Measurements from ENCODE around the gene RPS6KA1. TPM values are rescaled to one million over a fixed set of nuclear protein-coding genes. Genes with fewer than 3 reads are reported as not detected.

RPS6KA1 gene
- polyA plus RNA-seq, 6 donors from 2014 or later, result 111 to 146 (median 126) TPM

GRCh38 chr1:26548841-26549240 is 19.3 kb downstream of the RPS6KA1 start:
- H3K27ac Mint-ChIP-seq, result peak overlapping the region in 3 of 6 donors; percentile 4 to 92 (median 86)

DNA sequence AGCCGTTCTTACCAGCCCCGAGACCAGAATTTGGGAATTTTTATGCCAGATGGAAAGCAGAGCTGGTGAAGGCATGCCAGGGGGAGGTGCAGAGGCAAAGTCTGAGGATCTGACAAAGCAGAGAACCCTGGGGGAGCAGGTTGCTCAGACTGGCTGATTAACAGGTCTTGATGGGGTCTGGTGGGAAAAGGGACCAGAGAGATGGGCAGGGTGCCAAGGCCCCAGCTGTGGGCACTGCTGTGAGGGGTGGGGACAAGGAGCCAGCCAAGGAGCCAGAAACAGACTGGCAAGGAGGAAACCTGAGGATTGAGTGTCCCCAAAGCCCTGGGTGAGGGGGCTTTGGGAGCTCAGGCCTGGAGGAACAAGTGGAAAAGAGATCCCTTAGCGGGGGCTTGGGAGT is 21.4 kb downstream of the RPS6KA1 start:
- ATAC-seq (ENCODE audit: low read depth in 2 of 2), result no peak
- Mint-ChIP-seq H3K36me3 (peaks cover 0 to 13% of the 10 kb centered on the region in 2 donors), H3K9me3 (no peaks in the 10 kb centered on the region), H3K4me1 (peaks cover 26 to 31% (median 28%) of the 10 kb centered on the region in 3 donors), H3K27me3 (no peaks in the 10 kb centered on the region), H3K4me3 (no peak overlapping the region), H3K27ac (no peak overlapping the region)
- no peak for DNase-seq

More at GRCh38 chr1:26548841-26549240, 19.3 kb downstream of the RPS6KA1 start:
- Mint-ChIP-seq H3K36me3 (peaks cover 0 to 13% of the 10 kb centered on the region in 2 donors), H3K9me3 (no peaks in the 10 kb centered on the region), H3K27me3 (no peaks in the 10 kb centered on the region), H3K4me1 (peaks cover 43 to 49% (median 47%) of the 10 kb centered on the region in 3 donors), H3K4me3 (peak overlapping the region in 2 of 8 donors; percentile 70 to 78)
- DNase-seq (no peak), ATAC-seq (ENCODE audit: low read depth in 2 of 2) (no peak)

- no peaks in the 10 kb centered on the region for H3K27me3 Mint-ChIP-seq
- ATAC-seq (ENCODE audit: low read depth in 2 of 2), result no peak
- H3K4me3 Mint-ChIP-seq, result no peak overlapping the region
- H3K36me3 Mint-ChIP-seq, result peaks cover 0 to 7% of the 10 kb centered on the region in 2 donors
- no peak for DNase-seq
- no peaks in the 10 kb centered on the region for H3K9me3 Mint-ChIP-seq
- H3K27ac Mint-ChIP-seq, result no peak overlapping the region
- peaks cover 10 to 14% (median 12%) of the 10 kb centered on the region in 3 donors for H3K4me1 Mint-ChIP-seq
These were observed 23.2 kb downstream of the RPS6KA1 start for GRCh38 chr1:26552720-26553119.

DNA sequence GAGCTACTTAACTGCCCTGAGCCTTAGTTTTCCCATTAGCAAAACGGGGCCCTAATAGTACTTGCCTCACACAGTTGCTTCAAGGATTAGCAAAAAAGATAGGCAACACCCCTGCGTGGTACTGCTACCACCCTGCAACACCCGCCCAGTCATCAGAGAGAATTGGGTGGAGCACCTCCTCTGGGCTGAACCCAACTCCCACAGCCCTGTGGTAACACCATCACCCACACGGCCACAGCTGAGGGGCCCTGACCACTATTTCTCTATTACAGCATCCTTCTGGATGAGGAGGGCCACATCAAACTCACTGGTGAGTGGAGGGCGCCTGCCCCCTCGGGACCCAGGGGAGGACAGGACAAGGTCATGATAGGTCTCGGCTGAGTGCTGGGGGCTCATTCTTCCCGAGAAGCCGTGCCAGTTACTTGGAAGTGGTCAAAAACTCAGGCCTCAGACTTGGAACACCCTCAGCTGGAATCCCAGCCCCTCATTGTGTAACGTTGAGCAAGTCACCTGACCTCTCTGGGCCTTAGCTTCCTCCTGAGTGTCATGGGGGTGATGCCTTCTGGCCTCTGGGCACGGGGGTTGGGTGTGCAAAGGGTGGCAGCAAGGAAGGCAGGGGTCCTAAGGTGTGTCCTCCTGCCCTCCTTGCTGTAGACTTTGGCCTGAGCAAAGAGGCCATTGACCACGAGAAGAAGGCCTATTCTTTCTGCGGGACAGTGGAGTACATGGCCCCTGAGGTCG is 24.6 kb downstream of the RPS6KA1 start:
- no peak for ATAC-seq (ENCODE audit: low read depth in 2 of 2)
- no peak for DNase-seq
- H3K27me3 Mint-ChIP-seq, result no peaks in the 10 kb centered on the region
- peaks cover 0 to 7% (median 6%) of the 10 kb centered on the region in 3 donors for H3K4me1 Mint-ChIP-seq
- peak overlapping the region in 3 of 6 donors; percentile 20 to 38 (median 28) for H3K27ac Mint-ChIP-seq
- no peak overlapping the region for H3K4me3 Mint-ChIP-seq
- peaks cover 7 to 9% of the 10 kb centered on the region in 2 donors for H3K36me3 Mint-ChIP-seq
- no peaks in the 10 kb centered on the region for H3K9me3 Mint-ChIP-seq

GRCh38 chr1:26554781-26555180 is 25.2 kb downstream of the RPS6KA1 start:
- Mint-ChIP-seq H3K36me3 (peaks cover 7 to 9% of the 10 kb centered on the region in 2 donors), H3K27ac (peak overlapping the region in 1 of 6 donors; percentile 63), H3K4me1 (peaks cover 0 to 7% (median 6%) of the 10 kb centered on the region in 3 donors), H3K9me3 (no peaks in the 10 kb centered on the region), H3K27me3 (no peaks in the 10 kb centered on the region), H3K4me3 (no peak overlapping the region)
- ATAC-seq (ENCODE audit: low read depth in 2 of 2) (no peak), DNase-seq (no peak)

- peaks cover 7 to 15% of the 10 kb centered on the region in 2 donors for H3K36me3 Mint-ChIP-seq
- no peaks in the 10 kb centered on the region for H3K9me3 Mint-ChIP-seq
- no peak for ATAC-seq (ENCODE audit: low read depth in 2 of 2)
- H3K4me1 Mint-ChIP-seq, result peaks cover 0 to 7% (median 6%) of the 10 kb centered on the region in 3 donors
- H3K4me3 Mint-ChIP-seq, result no peak overlapping the region
- no peaks in the 10 kb centered on the region for H3K27me3 Mint-ChIP-seq
- no peak overlapping the region for H3K27ac Mint-ChIP-seq
- no peak for DNase-seq
These were observed 26.0 kb downstream of the RPS6KA1 start for GRCh38 chr1:26555550-26555981.

DNA sequence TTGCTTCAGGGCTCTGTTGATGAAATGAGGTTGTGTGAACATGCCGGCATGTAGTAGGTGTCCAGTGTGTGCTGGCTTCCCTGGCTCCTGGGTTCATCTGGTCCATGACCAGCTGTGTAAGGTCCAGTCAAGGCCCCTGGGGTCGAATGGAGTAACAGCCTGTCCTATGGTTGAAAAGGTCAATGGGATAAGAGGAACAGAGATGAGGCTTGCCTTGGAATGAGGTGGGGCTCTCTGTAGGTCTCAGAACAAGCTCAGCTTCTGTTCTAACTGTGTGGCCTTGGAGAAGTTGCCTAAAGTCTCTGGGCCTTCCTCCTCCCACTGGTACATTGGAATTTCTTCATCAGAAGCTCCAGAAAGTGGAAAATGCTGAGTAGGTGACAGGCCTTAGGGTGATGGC is 26.6 kb downstream of the RPS6KA1 start:
- Mint-ChIP-seq H3K27ac (no peak overlapping the region), H3K36me3 (peaks cover 7 to 19% of the 10 kb centered on the region in 2 donors), H3K9me3 (no peaks in the 10 kb centered on the region), H3K4me1 (peaks cover 0 to 7% (median 6%) of the 10 kb centered on the region in 3 donors), H3K27me3 (no peaks in the 10 kb centered on the region), H3K4me3 (no peak overlapping the region)
- ATAC-seq (ENCODE audit: low read depth in 2 of 2) (no peak), DNase-seq (no peak)

GRCh38 chr1:26557008-26557407 is 27.4 kb downstream of the RPS6KA1 start:
- Mint-ChIP-seq H3K27me3 (no peaks in the 10 kb centered on the region), H3K27ac (peak overlapping the region in 3 of 6 donors; percentile 13 to 72 (median 15)), H3K36me3 (peaks cover 7 to 28% of the 10 kb centered on the region in 2 donors)

DNA sequence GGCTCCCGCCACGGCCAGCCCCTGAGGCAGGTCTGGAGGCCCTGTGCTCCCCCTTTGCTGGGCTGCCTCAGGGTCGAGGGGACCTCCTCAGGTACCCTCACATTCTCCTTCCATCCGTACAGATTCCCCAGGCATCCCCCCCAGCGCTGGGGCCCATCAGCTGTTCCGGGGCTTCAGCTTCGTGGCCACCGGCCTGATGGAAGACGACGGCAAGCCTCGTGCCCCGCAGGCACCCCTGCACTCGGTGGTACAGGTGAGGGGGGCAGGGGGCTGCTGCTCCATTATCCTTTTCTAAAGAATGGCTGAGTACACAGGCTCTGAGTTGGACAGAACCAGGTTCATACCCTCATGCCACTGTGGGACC is 29.1 kb downstream of the RPS6KA1 start:
- Mint-ChIP-seq H3K9me3 (no peaks in the 10 kb centered on the region), H3K27me3 (no peaks in the 10 kb centered on the region), H3K36me3 (peaks cover 15 to 34% of the 10 kb centered on the region in 2 donors), H3K27ac (peak overlapping the region in 2 of 6 donors; percentile 58 to 64), H3K4me1 (peaks cover 4 to 7% (median 6%) of the 10 kb centered on the region in 3 donors), H3K4me3 (no peak overlapping the region)
- DNase-seq (no peak), ATAC-seq (ENCODE audit: low read depth in 2 of 2) (no peak)

More at GRCh38 chr1:26557008-26557407, 27.4 kb downstream of the RPS6KA1 start:
- peaks cover 0 to 7% (median 6%) of the 10 kb centered on the region in 3 donors for H3K4me1 Mint-ChIP-seq
- DNase-seq (no peak), ATAC-seq (ENCODE audit: low read depth in 2 of 2) (no peak)
- no peaks in the 10 kb centered on the region for H3K9me3 Mint-ChIP-seq
- H3K4me3 Mint-ChIP-seq, result peak overlapping the region in 1 of 8 donors; percentile 66

DNA sequence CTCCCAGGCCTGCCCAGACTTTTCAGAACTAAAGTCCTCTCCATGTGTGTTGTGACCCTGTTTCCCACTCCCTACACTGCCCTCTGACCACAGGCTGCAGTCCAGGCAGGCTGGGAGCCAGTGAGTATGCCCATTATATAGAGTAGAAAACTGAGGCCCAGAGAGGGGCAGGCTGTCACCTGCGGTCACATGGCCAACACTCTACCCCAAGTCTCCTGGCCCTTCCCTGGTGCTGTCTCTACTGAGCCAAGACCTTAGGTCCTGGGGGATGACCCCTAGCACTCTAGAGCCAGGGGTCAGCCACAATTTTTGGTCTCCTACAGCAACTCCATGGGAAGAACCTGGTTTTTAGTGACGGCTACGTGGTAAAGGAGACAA is 30.8 kb downstream of the RPS6KA1 start:
- H3K9me3 Mint-ChIP-seq, result no peaks in the 10 kb centered on the region

DNA sequence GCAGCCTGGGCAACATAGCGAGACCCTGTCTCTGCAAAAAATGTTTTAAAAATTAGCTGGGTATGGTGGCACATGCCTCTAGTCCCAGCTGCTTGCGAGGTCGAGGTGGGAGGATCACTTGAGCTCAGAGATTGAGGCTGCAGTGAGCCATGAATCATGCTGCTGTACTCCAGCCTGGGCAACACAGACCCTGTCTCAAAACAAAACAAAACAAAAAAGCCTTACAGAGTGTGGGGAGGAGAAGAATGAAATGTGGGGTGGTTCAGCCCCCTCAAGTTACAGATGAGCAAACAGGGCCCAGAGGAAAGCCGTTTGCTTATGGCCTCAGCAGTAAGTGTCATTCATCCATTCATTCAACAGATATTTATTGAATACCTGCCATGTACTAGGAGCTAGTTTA is 40.7 kb downstream of the RPS6KA1 start:
- Mint-ChIP-seq H3K9me3 (no peaks in the 10 kb centered on the region), H3K4me3 (no peak overlapping the region), H3K36me3 (peaks cover 9 to 17% of the 10 kb centered on the region in 2 donors), H3K27me3 (no peaks in the 10 kb centered on the region), H3K4me1 (peaks cover 5 to 17% (median 5%) of the 10 kb centered on the region in 3 donors), H3K27ac (peak overlapping the region in 2 of 6 donors; percentile 87 to 94)
- ATAC-seq (ENCODE audit: low read depth in 2 of 2) (no peak), DNase-seq (no peak)

More for the DNA sequence above, 30.8 kb downstream of the RPS6KA1 start:
- no peak for DNase-seq
- H3K36me3 Mint-ChIP-seq, result peaks cover 20 to 41% of the 10 kb centered on the region in 2 donors
- no peak for ATAC-seq (ENCODE audit: low read depth in 2 of 2)
- H3K4me3 Mint-ChIP-seq, result no peak overlapping the region
- H3K4me1 Mint-ChIP-seq, result peaks cover 4 to 11% (median 7%) of the 10 kb centered on the region in 3 donors
- peak overlapping the region in 1 of 6 donors; percentile 85 for H3K27ac Mint-ChIP-seq
- no peaks in the 10 kb centered on the region for H3K27me3 Mint-ChIP-seq

- Mint-ChIP-seq H3K27me3 (no peaks in the 10 kb centered on the region), H3K27ac (no peak overlapping the region), H3K4me1 (peaks cover 5 to 19% (median 12%) of the 10 kb centered on the region in 3 donors), H3K36me3 (peaks cover 12 to 20% of the 10 kb centered on the region in 2 donors), H3K4me3 (no peak overlapping the region), H3K9me3 (no peaks in the 10 kb centered on the region)
- no peak for DNase-seq
- no peak for ATAC-seq (ENCODE audit: low read depth in 2 of 2)
These were observed 41.8 kb downstream of the RPS6KA1 start for GRCh38 chr1:26571381-26571780.

DNA sequence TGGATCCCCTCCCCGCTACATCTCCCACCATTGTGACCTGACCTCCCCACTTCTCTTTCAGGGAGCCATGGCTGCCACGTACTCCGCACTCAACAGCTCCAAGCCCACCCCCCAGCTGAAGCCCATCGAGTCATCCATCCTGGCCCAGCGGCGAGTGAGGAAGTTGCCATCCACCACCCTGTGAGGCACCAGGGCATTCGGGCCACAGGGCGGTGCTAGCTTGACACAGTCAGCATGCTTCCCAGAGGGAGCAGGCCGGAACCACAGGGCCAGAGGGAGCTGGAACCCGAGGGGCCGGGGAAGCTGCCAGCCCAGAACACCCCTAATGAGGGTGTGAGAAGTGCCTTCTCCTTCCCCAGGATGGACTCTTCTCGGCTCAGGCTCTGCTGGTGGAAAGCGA is 44.5 kb downstream of the RPS6KA1 start:
- no peak for ATAC-seq (ENCODE audit: low read depth in 2 of 2)
- no peak for DNase-seq
- Mint-ChIP-seq H3K4me3 (no peak overlapping the region), H3K27me3 (no peaks in the 10 kb centered on the region), H3K9me3 (no peaks in the 10 kb centered on the region), H3K4me1 (peaks cover 2 to 20% (median 19%) of the 10 kb centered on the region in 3 donors), H3K27ac (no peak overlapping the region), H3K36me3 (peaks cover 12 to 20% of the 10 kb centered on the region in 2 donors)

- ATAC-seq (ENCODE audit: low read depth in 2 of 2), result no peak
- Mint-ChIP-seq H3K9me3 (no peaks in the 10 kb centered on the region), H3K27ac (peak overlapping the region in 3 of 6 donors; percentile 73 to 89 (median 86))
These were observed 45.2 kb downstream of the RPS6KA1 start for GRCh38 chr1:26574719-26575251.

More at GRCh38 chr1:26574719-26575251, 45.2 kb downstream of the RPS6KA1 start:
- Mint-ChIP-seq H3K27me3 (no peaks in the 10 kb centered on the region), H3K36me3 (peaks cover 5 to 20% of the 10 kb centered on the region in 2 donors), H3K4me3 (no peak overlapping the region), H3K4me1 (peaks cover 2 to 20% (median 13%) of the 10 kb centered on the region in 3 donors)
- DNase-seq, result no peak
